ENCODE measurements around the gene TAS2R41. TPM values are rescaled to one million over a fixed set of nuclear protein-coding genes. Genes with fewer than 3 reads are reported as not detected.

The TAS2R41 gene
- total RNA-seq, 1 donor from 2014 or later: not detected

DNA sequence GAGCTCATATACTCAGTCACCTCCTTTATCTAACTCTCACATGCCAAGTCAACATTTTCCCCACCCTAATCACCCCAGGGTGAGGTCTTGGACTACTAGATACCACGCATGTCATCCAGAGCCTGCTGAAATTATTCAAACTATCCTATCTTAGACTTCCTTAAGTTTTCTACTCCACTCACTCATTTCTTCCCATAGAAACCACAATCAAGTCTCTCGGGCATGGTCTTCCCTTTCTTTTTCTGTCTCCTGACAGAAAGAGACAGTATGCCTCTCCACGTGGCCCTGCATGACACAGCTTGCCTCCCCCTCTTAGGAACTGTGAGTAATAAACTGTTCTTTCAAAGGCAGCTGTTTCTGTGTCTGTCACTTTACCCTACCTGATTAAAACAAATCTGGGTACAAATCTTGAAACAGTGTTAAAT is 29.4 kb downstream of the TAS2R41 start:
- TF ChIP-seq CTCF (IDR thresholded peaks at IDR 0.05; ENCODE audit: insufficient read depth, low read length, poor library complexity, severe bottlenecking): no peak
- no peak overlapping the region for H3K4me3 ChIP-seq (ENCODE audit: low read depth, low read length)
- DNase-seq (ENCODE audit: low read depth): no peak

GRCh38 chr7:143507534-143508055 is 29.9 kb downstream of the TAS2R41 start:
- no peak for DNase-seq (ENCODE audit: low read depth)
- Histone ChIP-seq H3K36me3 (ENCODE audit: control insufficient read depth, insufficient read depth, low read length) (no peaks in the 10 kb centered on the region), H3K27me3 (ENCODE audit: control insufficient read depth, insufficient read depth, low read length) (peaks cover 17% of the 10 kb centered on the region), H3K4me3 (ENCODE audit: low read depth, low read length) (no peak overlapping the region)
- TF ChIP-seq CTCF (IDR thresholded peaks at IDR 0.05; ENCODE audit: insufficient read depth, low read length, poor library complexity, severe bottlenecking): no peak

More for the DNA sequence above, 29.4 kb downstream of the TAS2R41 start:
- no peaks in the 10 kb centered on the region for H3K36me3 ChIP-seq (ENCODE audit: control insufficient read depth, insufficient read depth, low read length)
- H3K27me3 ChIP-seq (ENCODE audit: control insufficient read depth, insufficient read depth, low read length): peaks cover 17% of the 10 kb centered on the region

GRCh38 chr7:143510854-143511592 is 33.4 kb downstream of the TAS2R41 start:
- Histone ChIP-seq H3K27me3 (ENCODE audit: control insufficient read depth, insufficient read depth, low read length) (peaks cover 17% of the 10 kb centered on the region), H3K36me3 (ENCODE audit: control insufficient read depth, insufficient read depth, low read length) (no peaks in the 10 kb centered on the region), H3K4me3 (ENCODE audit: low read depth, low read length) (no peak overlapping the region)
- no peak for TF ChIP-seq CTCF (IDR thresholded peaks at IDR 0.05; ENCODE audit: insufficient read depth, low read length, poor library complexity, severe bottlenecking)
- no peak for DNase-seq (ENCODE audit: low read depth)

GRCh38 chr7:143511593-143512047 is 33.9 kb downstream of the TAS2R41 start:
- Histone ChIP-seq H3K36me3 (ENCODE audit: control insufficient read depth, insufficient read depth, low read length) (no peaks in the 10 kb centered on the region), H3K27me3 (ENCODE audit: control insufficient read depth, insufficient read depth, low read length) (peaks cover 17% of the 10 kb centered on the region), H3K4me3 (ENCODE audit: low read depth, low read length) (no peak overlapping the region)
- TF ChIP-seq CTCF (IDR thresholded peaks at IDR 0.05; ENCODE audit: insufficient read depth, low read length, poor library complexity, severe bottlenecking): no peak
- DNase-seq (ENCODE audit: low read depth): no peak

GRCh38 chr7:143512488-143513340 is 35.0 kb downstream of the TAS2R41 start:
- Histone ChIP-seq H3K36me3 (ENCODE audit: control insufficient read depth, insufficient read depth, low read length) (no peaks in the 10 kb centered on the region), H3K4me3 (ENCODE audit: low read depth, low read length) (no peak overlapping the region), H3K27me3 (ENCODE audit: control insufficient read depth, insufficient read depth, low read length) (peaks cover 17% of the 10 kb centered on the region)
- no peak for DNase-seq (ENCODE audit: low read depth)
- TF ChIP-seq CTCF (IDR thresholded peaks at IDR 0.05; ENCODE audit: insufficient read depth, low read length, poor library complexity, severe bottlenecking): no peak
